Sigmoid colon (tissue), 3 donors: ENCODE data around the gene PPP1R10.

Experiments
- CTCF ChIP-seq, 4 experiments: fragments of 450-650 bp in 3 of 4; fragments of 200-600 bp in 1 of 4; IDR thresholded peaks; one replicate each; pipeline ENCODE4 v1.5.1; 2016 to 2019; ENCODE audit warnings: antibody characterized with exemption in 4 of 4, mild to moderate bottlenecking in 3 of 4, moderate library complexity in 2 of 4
- POLR2A ChIP-seq, 2 donors: fragments of 450-650 bp; IDR thresholded peaks; one replicate each; pipeline ENCODE4 v1.6.1; 2016; ENCODE audit warnings: antibody characterized with exemption in 2 of 2, mild to moderate bottlenecking in 2 of 2, moderate library complexity in 2 of 2

GRCh38 chr6:30571762-30572082 is 45.3 kb downstream of the PPP1R10 start:
- TF ChIP-seq CTCF (IDR thresholded peaks at IDR 0.05) = no peak
- TF ChIP-seq POLR2A (IDR thresholded peaks at IDR 0.05) = no peak
